T-helper 2 cell (primary cell): ENCODE measurements around the gene MAST2.
"Not testable (repeated sequence)": the region's sequence is repeated elsewhere in the genome, so short reads cannot be mapped to it uniquely, and the experiment has no call there.

Source experiments
- DNase-seq, 5 experiments: peaks; one replicate each; pipeline versions ENCODE4 v3.0.0 to v3.0.0-alpha.2; 2012 to 2022

MAST2 gene

GRCh38 chr1:45949462-45949861, 146.1 kb downstream of the MAST2 start:
- not testable (repeated sequence) for DNase-seq

GRCh38 chr1:45952072-45952471, 148.7 kb downstream of the MAST2 start:
- no peak for DNase-seq

- DNase-seq, result no peak
Measured at GRCh38 chr1:45953934-45954847, 150.8 kb downstream of the MAST2 start.

GRCh38 chr1:45957684-45958083, 154.3 kb downstream of the MAST2 start:
- no peak for DNase-seq

- no peak for DNase-seq
Measured at GRCh38 chr1:45958317-45958716, 154.9 kb downstream of the MAST2 start.

- no peak for DNase-seq
Measured at GRCh38 chr1:45960930-45961715, 157.7 kb downstream of the MAST2 start.

GRCh38 chr1:45961936-45962335, 158.5 kb downstream of the MAST2 start:
- DNase-seq, result not testable (repeated sequence)

- DNase-seq, result no peak
Measured at GRCh38 chr1:45968941-45969666, 165.7 kb downstream of the MAST2 start.

- DNase-seq, result no peak
Measured at GRCh38 chr1:45969866-45970265, 166.5 kb downstream of the MAST2 start.

GRCh38 chr1:45971335-45971734, 167.9 kb downstream of the MAST2 start:
- no peak for DNase-seq

GRCh38 chr1:45971922-45972531, 168.6 kb downstream of the MAST2 start:
- DNase-seq, result no peak

GRCh38 chr1:45972621-45973020, 169.2 kb downstream of the MAST2 start:
- DNase-seq, result no peak

- DNase-seq, result no peak
Measured at GRCh38 chr1:45973121-45973520, 169.7 kb downstream of the MAST2 start.

- DNase-seq, result peak in 1 of 5 experiments; percentile 2
Measured at GRCh38 chr1:45974541-45975269, 171.3 kb downstream of the MAST2 start.

GRCh38 chr1:45976623-45977022, 173.2 kb downstream of the MAST2 start:
- DNase-seq, result no peak

GRCh38 chr1:45979074-45979777, 175.8 kb downstream of the MAST2 start:
- DNase-seq, result no peak

- DNase-seq, result no peak
Measured at GRCh38 chr1:45979778-45980176, 176.4 kb downstream of the MAST2 start.

GRCh38 chr1:45982359-45982758, 178.9 kb downstream of the MAST2 start:
- no peak for DNase-seq

GRCh38 chr1:45983967-45984366, 180.6 kb downstream of the MAST2 start:
- no peak for DNase-seq

GRCh38 chr1:45987204-45987603, 183.8 kb downstream of the MAST2 start:
- no peak for DNase-seq

GRCh38 chr1:45989249-45989648, 185.8 kb downstream of the MAST2 start:
- DNase-seq, result no peak
